Measurements from ENCODE around the gene ARHGAP10. TPM values are rescaled to one million over a fixed set of nuclear protein-coding genes. Genes with fewer than 3 reads are reported as not detected.

Gene ARHGAP10
- total and polyA plus RNA-seq, 2 donors from 2014 or later: 13.4 to 20.3 TPM

- Histone ChIP-seq H3K9me3 (ENCODE audit: control insufficient read depth in 2 of 3, insufficient read depth in 1 of 3, low read length in 3 of 3) (no peaks in the 10 kb centered on the region), H3K4me1 (ENCODE audit: control insufficient read depth in 2 of 3, insufficient read depth in 2 of 3, low read depth in 1 of 3, low read length in 3 of 3) (peaks cover 0 to 6% (median 4%) of the 10 kb centered on the region in 3 donors), H3K36me3 (ENCODE audit: control insufficient read depth in 2 of 3, insufficient read depth in 3 of 3, low read length in 3 of 3) (no peaks in the 10 kb centered on the region), H3K9ac (ENCODE audit: low read length in 3 of 3) (no peak overlapping the region), H3K4me3 (ENCODE audit: low read length in 3 of 3) (no peak overlapping the region), H3K27me3 (ENCODE audit: control insufficient read depth, insufficient read depth, low read length) (no peaks in the 10 kb centered on the region), H3K27ac (ENCODE audit: low read depth in 2 of 2, low read length in 2 of 2) (peak overlapping the region in 1 of 2 donors; percentile 7)
- intact Hi-C loops (cut with DNase I): no loop called here
- no peak for TF ChIP-seq CTCF (IDR thresholded peaks at IDR 0.05; ENCODE audit: borderline replicate concordance, extremely low read depth, insufficient read depth)
- peak in 1 of 5 donors; percentile 27 for DNase-seq
- FAIRE-seq: no peak
These were observed 16.0 kb downstream of the ARHGAP10 start for GRCh38 chr4:147747787-147748454.

- DNase-seq (peak in 3 of 5 donors; percentile 35 to 88 (median 81)), FAIRE-seq (no peak)
- H3K4me1 ChIP-seq (ENCODE audit: control insufficient read depth in 2 of 3, insufficient read depth in 2 of 3, low read depth in 1 of 3, low read length in 3 of 3): peaks cover 0 to 6% (median 4%) of the 10 kb centered on the region in 3 donors
- H3K4me3 ChIP-seq (ENCODE audit: low read length in 3 of 3): peak overlapping the region in 1 of 3 donors; percentile 34
- no peaks in the 10 kb centered on the region for H3K36me3 ChIP-seq (ENCODE audit: control insufficient read depth in 2 of 3, insufficient read depth in 3 of 3, low read length in 3 of 3)
- no peaks in the 10 kb centered on the region for H3K9me3 ChIP-seq (ENCODE audit: control insufficient read depth in 2 of 3, insufficient read depth in 1 of 3, low read length in 3 of 3)
- H3K9ac ChIP-seq (ENCODE audit: low read length in 3 of 3): no peak overlapping the region
- TF ChIP-seq CTCF (IDR thresholded peaks at IDR 0.05; ENCODE audit: borderline replicate concordance, extremely low read depth, insufficient read depth): no peak
- intact Hi-C loops (cut with DNase I): no loop called here
- H3K27ac ChIP-seq (ENCODE audit: low read depth in 2 of 2, low read length in 2 of 2): no peak overlapping the region
- H3K27me3 ChIP-seq (ENCODE audit: control insufficient read depth, insufficient read depth, low read length): no peaks in the 10 kb centered on the region
These were observed 18.0 kb downstream of the ARHGAP10 start for GRCh38 chr4:147749811-147750321.

GRCh38 chr4:147753047-147753446, 21.2 kb downstream of the ARHGAP10 start:
- H3K27me3 ChIP-seq (ENCODE audit: control insufficient read depth, insufficient read depth, low read length): no peaks in the 10 kb centered on the region
- no peak overlapping the region for H3K4me3 ChIP-seq (ENCODE audit: low read length in 3 of 3)
- no peaks in the 10 kb centered on the region for H3K36me3 ChIP-seq (ENCODE audit: control insufficient read depth in 2 of 3, insufficient read depth in 3 of 3, low read length in 3 of 3)
- intact Hi-C loops (cut with DNase I): no loop called here
- no peak overlapping the region for H3K9ac ChIP-seq (ENCODE audit: low read length in 3 of 3)
- DNase-seq (no peak), FAIRE-seq (no peak)
- TF ChIP-seq CTCF (IDR thresholded peaks at IDR 0.05; ENCODE audit: borderline replicate concordance, extremely low read depth, insufficient read depth): no peak
- no peak overlapping the region for H3K27ac ChIP-seq (ENCODE audit: low read depth in 2 of 2, low read length in 2 of 2)
- peaks cover 0 to 8% (median 4%) of the 10 kb centered on the region in 3 donors for H3K4me1 ChIP-seq (ENCODE audit: control insufficient read depth in 2 of 3, insufficient read depth in 2 of 3, low read depth in 1 of 3, low read length in 3 of 3)
- H3K9me3 ChIP-seq (ENCODE audit: control insufficient read depth in 2 of 3, insufficient read depth in 1 of 3, low read length in 3 of 3): no peaks in the 10 kb centered on the region

Data from kidney (tissue), 14 donors.